Esophagus muscularis mucosa (tissue), 4 donors: ENCODE data around the gene PRKAG2. TPM values are rescaled to one million over a fixed set of nuclear protein-coding genes. Genes with fewer than 3 reads are reported as not detected.
A peak's percentile ranks its signal among the peaks of the same experiment; 100 is the strongest.

Source experiments
- DNase-seq: peaks from one replicate; pipeline ENCODE4 v3.0.0-alpha.2; 2017; ENCODE audit errors: extremely low spot score
- H3K27ac ChIP-seq, 4 donors: fragments of 200-600 bp; sonication (generic); replicated peaks in 1 of 4; 1 replicate in 3 of 4; 2 replicates in 1 of 4; pipeline ENCODE4 v1.5.1; 2016 to 2019; ENCODE audit warnings: mild to moderate bottlenecking in 1 of 4
- H3K27me3 ChIP-seq, 4 donors: fragments of 200-600 bp; sonication (generic); one replicate each; pipeline versions ENCODE4 v1.5.1 to v1.6.0; 2016 to 2019
- H3K36me3 ChIP-seq, 4 donors: fragments of 200-600 bp; sonication (generic); one replicate each; pipeline ENCODE4 v1.5.1; 2016 to 2019
- H3K4me1 ChIP-seq, 4 donors: fragments of 200-600 bp; sonication (generic); one replicate each; pipeline ENCODE4 v1.5.1; 2016 to 2019
- H3K4me3 ChIP-seq, 4 donors: fragments of 200-600 bp; sonication (generic); 1 replicate in 2 of 4; 2 replicates in 2 of 4; pipeline ENCODE4 v1.5.1; 2016 to 2019; ENCODE audit warnings: mild to moderate bottlenecking in 4 of 4, moderate library complexity in 1 of 4
- H3K9me3 ChIP-seq, 4 donors: fragments of 200-600 bp; sonication (generic); 1 replicate in 3 of 4; 2 replicates in 1 of 4; pipeline ENCODE4 v1.5.1; 2016 to 2019
- EP300 ChIP-seq: sonication (generic); formaldehyde crosslinking; IDR thresholded peaks from one replicate; pipeline ENCODE4 v1.6.1; 2017; ENCODE audit warnings: antibody characterized with exemption
- POLR2A ChIP-seq: fragments of 450-650 bp; IDR thresholded peaks from one replicate; pipeline ENCODE4 v1.6.1; 2017; ENCODE audit warnings: antibody characterized with exemption, moderate library complexity, mild to moderate bottlenecking, low read depth
- POLR2AphosphoS5 ChIP-seq, 2 donors: sonication (generic); formaldehyde crosslinking; IDR thresholded peaks; one replicate each; pipeline ENCODE4 v1.6.1; 2017; ENCODE audit warnings: antibody characterized with exemption in 2 of 2
- WGBS: methylation state at CpG from one replicate; pipeline ENCODE4 v1.1.5; 2018; 5-methylcytosine and 5-hydroxymethylcytosine counted together
- intact Hi-C: fragments of 100-400 bp; cut with DNase I; formaldehyde crosslinking; loops from one replicate; pipeline ENCODE4 v1.15.1; 2023
- total RNA-seq, 4 donors: library from RNA; depleted of rRNA; stranded (reverse); fragments of >200 nt; gene quantifications; one replicate each; pipeline versions ENCODE4 v1.1.0 to v1.2.1, GENCODE V29; 2016
- TF ChIP-seq, protein P1 (sequence below), 3 experiments: fragments of 200-600 bp in 2 of 3; fragments of 450-650 bp in 1 of 3; sonication (generic) in 2 of 3; IDR thresholded peaks; one replicate each; pipeline ENCODE4 v1.5.1; 2017 to 2019; ENCODE audit warnings: antibody characterized with exemption in 3 of 3, mild to moderate bottlenecking in 2 of 3, moderate library complexity in 1 of 3

Gene PRKAG2
- total RNA-seq, 4 donors from 2014 or later = 51.3 to 97.2 (median 77.5) TPM

DNA sequence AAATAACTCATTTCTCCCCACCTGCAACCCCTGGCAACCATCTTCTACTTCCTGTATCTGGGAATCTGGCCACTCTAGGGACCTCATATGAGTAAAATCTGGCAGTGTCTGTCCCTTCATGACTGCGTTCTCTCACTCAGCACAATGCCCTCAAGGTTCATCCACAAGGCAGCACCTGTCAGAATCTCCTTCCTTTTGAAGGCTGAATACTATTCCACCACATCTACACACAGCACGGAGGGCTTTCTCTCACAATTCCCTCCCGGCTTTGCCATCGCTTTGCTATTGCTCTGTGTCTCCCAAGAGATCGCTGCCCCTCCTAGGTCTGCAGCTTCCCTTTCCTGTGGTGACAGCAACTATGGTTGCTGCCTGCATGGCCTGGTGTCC lies 182.5 kb downstream of the PRKAG2 start:
- no peak for TF ChIP-seq POLR2AphosphoS5 (IDR thresholded peaks at IDR 0.05)
- Histone ChIP-seq H3K27me3 (no peaks in the 10 kb centered on the region), H3K4me1 (peaks cover 43 to 61% (median 48%) of the 10 kb centered on the region in 4 donors), H3K36me3 (no peaks in the 10 kb centered on the region), H3K4me3 (no peak overlapping the region), H3K27ac (peak overlapping the region in 1 of 4 donors; percentile 39), H3K9me3 (no peaks in the 10 kb centered on the region)
- 87% methylated on average over 5 of the region's 5 CpGs for WGBS
- DNase-seq = no peak
- intact Hi-C loops = loop anchor here (5.0 kb wide), 1 partner anchor 62 kb away; no protein-coding TSS in a partner anchor

DNA sequence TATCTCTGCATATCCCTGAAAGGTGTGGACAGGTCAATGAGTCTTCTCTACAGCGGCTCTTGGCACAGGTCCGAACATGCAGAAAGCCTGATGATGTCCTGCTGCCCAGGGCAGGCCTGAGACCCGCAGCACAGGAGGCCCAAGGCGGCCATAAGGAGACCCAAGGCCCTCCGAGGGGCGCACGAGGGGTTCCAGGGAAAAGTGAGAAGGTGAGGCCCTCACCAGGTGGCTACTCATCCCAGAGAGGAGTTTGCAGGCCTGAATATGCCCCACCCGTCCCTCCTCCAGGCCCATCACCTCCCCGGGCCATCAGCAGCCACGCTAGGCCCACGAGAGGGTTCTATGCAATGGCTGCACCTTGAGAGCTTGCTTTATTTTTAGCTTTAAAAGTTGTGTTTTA lies 183.8 kb downstream of the PRKAG2 start:
- intact Hi-C loops = loop anchor here (5.0 kb wide), 1 partner anchor 61 kb away; no protein-coding TSS in a partner anchor

DNA sequence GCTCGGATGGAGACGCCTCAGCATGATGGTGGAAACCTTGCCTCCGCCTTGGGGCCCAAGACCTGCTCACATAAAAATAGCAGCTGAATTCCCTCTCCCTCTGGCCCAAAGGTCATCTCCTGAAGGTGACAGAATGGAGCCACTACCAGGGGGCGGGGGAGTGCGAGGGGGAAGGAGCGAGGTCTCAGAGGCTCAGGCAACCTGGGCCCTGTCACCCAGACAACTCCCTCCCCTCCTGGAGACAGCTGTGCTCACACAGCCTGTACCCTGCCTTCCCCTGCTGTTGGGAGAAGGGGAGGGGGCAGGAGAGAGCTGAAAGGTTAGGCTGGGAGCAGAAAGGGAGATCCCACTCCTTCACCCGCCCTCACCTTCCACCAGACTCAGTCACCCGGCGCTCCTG lies 184.2 kb downstream of the PRKAG2 start:
- WGBS = 90% methylated on average over 9 of the region's 9 CpGs
- no peaks in the 10 kb centered on the region for H3K36me3 ChIP-seq
- H3K4me1 ChIP-seq = peaks cover 57 to 69% (median 59%) of the 10 kb centered on the region in 4 donors

More for the DNA sequence above, 183.8 kb downstream of the PRKAG2 start:
- TF ChIP-seq POLR2A (no peak), EP300 (no peak), POLR2AphosphoS5 (IDR thresholded peaks at IDR 0.05) (no peak)
- TF ChIP-seq, protein P1, sequence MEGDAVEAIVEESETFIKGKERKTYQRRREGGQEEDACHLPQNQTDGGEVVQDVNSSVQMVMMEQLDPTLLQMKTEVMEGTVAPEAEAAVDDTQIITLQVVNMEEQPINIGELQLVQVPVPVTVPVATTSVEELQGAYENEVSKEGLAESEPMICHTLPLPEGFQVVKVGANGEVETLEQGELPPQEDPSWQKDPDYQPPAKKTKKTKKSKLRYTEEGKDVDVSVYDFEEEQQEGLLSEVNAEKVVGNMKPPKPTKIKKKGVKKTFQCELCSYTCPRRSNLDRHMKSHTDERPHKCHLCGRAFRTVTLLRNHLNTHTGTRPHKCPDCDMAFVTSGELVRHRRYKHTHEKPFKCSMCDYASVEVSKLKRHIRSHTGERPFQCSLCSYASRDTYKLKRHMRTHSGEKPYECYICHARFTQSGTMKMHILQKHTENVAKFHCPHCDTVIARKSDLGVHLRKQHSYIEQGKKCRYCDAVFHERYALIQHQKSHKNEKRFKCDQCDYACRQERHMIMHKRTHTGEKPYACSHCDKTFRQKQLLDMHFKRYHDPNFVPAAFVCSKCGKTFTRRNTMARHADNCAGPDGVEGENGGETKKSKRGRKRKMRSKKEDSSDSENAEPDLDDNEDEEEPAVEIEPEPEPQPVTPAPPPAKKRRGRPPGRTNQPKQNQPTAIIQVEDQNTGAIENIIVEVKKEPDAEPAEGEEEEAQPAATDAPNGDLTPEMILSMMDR (IDR thresholded peaks at IDR 0.05) = no peak
- Histone ChIP-seq H3K4me1 (peaks cover 53 to 64% (median 55%) of the 10 kb centered on the region in 4 donors), H3K4me3 (no peak overlapping the region), H3K9me3 (no peaks in the 10 kb centered on the region), H3K27me3 (no peaks in the 10 kb centered on the region), H3K36me3 (no peaks in the 10 kb centered on the region), H3K27ac (no peak overlapping the region)
- WGBS = 82% methylated on average over 10 of the region's 11 CpGs
- no peak for DNase-seq

DNA sequence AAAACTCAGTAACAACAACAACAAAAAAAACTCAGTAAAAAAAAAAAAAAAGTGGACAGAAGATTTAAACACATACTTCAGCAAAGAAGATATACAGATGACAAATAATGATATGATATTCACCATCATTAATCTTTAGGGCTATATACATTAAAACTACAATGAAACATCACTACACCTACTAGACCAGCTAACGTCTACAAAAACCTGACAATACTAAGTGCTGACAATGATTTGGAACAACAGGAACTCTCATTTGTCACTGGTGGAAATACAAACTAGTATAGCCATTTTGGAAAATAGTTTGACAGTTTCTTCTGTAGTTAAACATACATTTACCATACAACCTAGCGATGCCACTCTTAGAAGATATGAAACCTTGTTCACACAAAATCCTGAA lies 185.5 kb downstream of the PRKAG2 start:
- 68% methylated on average over 2 of the region's 2 CpGs for WGBS
- no peak for DNase-seq
- peaks cover 64 to 70% (median 64%) of the 10 kb centered on the region in 4 donors for H3K4me1 ChIP-seq

More for the DNA sequence above, 184.2 kb downstream of the PRKAG2 start:
- Histone ChIP-seq H3K4me3 (no peak overlapping the region), H3K27me3 (no peaks in the 10 kb centered on the region), H3K9me3 (no peaks in the 10 kb centered on the region), H3K27ac (no peak overlapping the region)
- intact Hi-C loops = loop anchor here (5.0 kb wide), 1 partner anchor 60 kb away; no protein-coding TSS in a partner anchor
- TF ChIP-seq POLR2A = no peak
- TF ChIP-seq POLR2AphosphoS5 (IDR thresholded peaks at IDR 0.05) = no peak
- DNase-seq = no peak

DNA sequence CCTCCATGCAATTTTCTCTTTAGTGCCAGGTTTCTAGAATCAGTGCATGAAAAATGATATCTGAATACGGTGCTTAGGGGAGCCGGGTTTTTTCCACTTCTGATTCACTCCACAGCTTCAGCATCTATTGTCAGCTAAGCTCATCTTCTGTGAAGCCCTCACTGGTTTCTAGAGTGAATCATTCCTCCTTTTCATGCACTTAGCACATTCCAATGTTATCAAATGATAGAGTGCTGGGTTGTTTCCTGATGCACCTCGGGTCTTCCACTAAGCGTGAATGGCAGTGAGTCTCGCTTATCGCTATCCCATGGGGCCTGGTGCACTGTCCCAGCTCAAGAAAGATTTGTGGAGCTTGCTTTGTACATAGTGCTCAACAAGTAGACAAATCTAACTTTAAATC lies 186.3 kb downstream of the PRKAG2 start:
- Histone ChIP-seq H3K27ac (no peak overlapping the region), H3K4me1 (peaks cover 62 to 69% (median 65%) of the 10 kb centered on the region in 4 donors), H3K9me3 (no peaks in the 10 kb centered on the region), H3K27me3 (no peaks in the 10 kb centered on the region), H3K36me3 (no peaks in the 10 kb centered on the region), H3K4me3 (no peak overlapping the region)
- DNase-seq = no peak
- TF ChIP-seq, protein P1 (IDR thresholded peaks at IDR 0.05) = no peak
- no peak for TF ChIP-seq EP300
- 77% methylated on average over 6 of the region's 6 CpGs for WGBS
- intact Hi-C loops = loop anchor here (5.0 kb wide), 1 partner anchor 58 kb away; no protein-coding TSS in a partner anchor

More for the DNA sequence above, 185.5 kb downstream of the PRKAG2 start:
- TF ChIP-seq POLR2A (no peak), POLR2AphosphoS5 (IDR thresholded peaks at IDR 0.05) (no peak), EP300 (no peak)
- TF ChIP-seq, protein P1 (IDR thresholded peaks at IDR 0.05) = no peak
- H3K27me3 ChIP-seq = no peaks in the 10 kb centered on the region
- H3K36me3 ChIP-seq = no peaks in the 10 kb centered on the region
- H3K27ac ChIP-seq = no peak overlapping the region
- H3K9me3 ChIP-seq = no peaks in the 10 kb centered on the region
- no peak overlapping the region for H3K4me3 ChIP-seq
- intact Hi-C loops = loop anchor here (5.0 kb wide), 1 partner anchor 59 kb away; no protein-coding TSS in a partner anchor
